Measurements from ENCODE around the gene ZFC3H1.

DNA sequence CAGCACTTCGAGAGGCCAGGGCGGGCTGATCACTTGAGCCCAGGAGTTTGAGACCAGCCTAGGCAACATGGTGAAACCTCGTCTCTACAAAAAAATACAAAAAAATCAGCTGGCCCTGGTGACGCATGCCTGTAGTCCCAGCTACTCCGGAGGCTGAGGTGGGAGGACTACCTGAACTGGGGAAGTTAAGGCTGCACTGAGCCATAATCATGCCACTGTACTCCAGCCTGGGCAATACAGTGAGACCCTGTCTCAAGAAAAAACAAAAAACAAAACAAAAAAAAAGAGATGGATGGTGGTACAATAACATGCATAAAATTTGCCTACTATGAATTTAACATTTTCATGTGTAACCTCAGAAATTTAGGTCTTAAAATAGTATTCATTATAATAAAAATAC is 2.6 kb upstream of the ZFC3H1 start:
- TF ChIP-seq ELF1 (IDR thresholded peaks at IDR 0.05; ENCODE audit: borderline replicate concordance, low read depth) (no peak), EZH2 (IDR thresholded peaks at IDR 0.05) (no peak), EZH2phosphoT487 (IDR thresholded peaks at IDR 0.05; ENCODE audit: borderline replicate concordance) (no peak), CEBPB (IDR thresholded peaks at IDR 0.05; ENCODE audit: low read depth) (no peak)

Measured in HCT116 (cell line).